Measurements from ENCODE around the gene CATSPERE. TPM values are rescaled to one million over a fixed set of nuclear protein-coding genes. Genes with fewer than 3 reads are reported as not detected.

The CATSPERE gene
- total RNA-seq, 1 donor from 2014 or later: 1.1 TPM

- peaks cover 5% of the 10 kb centered on the region for H3K4me1 Mint-ChIP-seq
- DNase-seq: no peak
- no peak overlapping the region for H3K27ac Mint-ChIP-seq
- no peaks in the 10 kb centered on the region for H3K9me3 Mint-ChIP-seq
- peaks cover 50% of the 10 kb centered on the region for H3K36me3 Mint-ChIP-seq (ENCODE audit: low read depth)
- ATAC-seq (ENCODE audit: low read depth): no peak
- POLR2A ChIA-PET: no interaction called here
- no peak overlapping the region for H3K4me3 Mint-ChIP-seq
- TF ChIP-seq CTCF (IDR thresholded peaks at IDR 0.05): no peak
- intact Hi-C loops (cut with micrococcal nuclease): no loop called here
- no peaks in the 10 kb centered on the region for H3K27me3 Mint-ChIP-seq
- CTCF ChIA-PET: no interaction called here
These were observed 29.9 kb upstream of the CATSPERE start for GRCh38 chr1:244431166-244431565.

- no peak for DNase-seq
- CTCF ChIA-PET: no interaction called here
- Mint-ChIP-seq H3K27me3 (no peaks in the 10 kb centered on the region), H3K36me3 (ENCODE audit: low read depth) (peaks cover 48% of the 10 kb centered on the region), H3K4me3 (no peak overlapping the region), H3K9me3 (no peaks in the 10 kb centered on the region), H3K4me1 (peaks cover 11% of the 10 kb centered on the region), H3K27ac (no peak overlapping the region)
- no peak for TF ChIP-seq CTCF (IDR thresholded peaks at IDR 0.05)
- POLR2A ChIA-PET: no interaction called here
- no peak for ATAC-seq (ENCODE audit: low read depth)
- intact Hi-C loops (cut with micrococcal nuclease): loop anchor here (2.0 kb wide), 1 partner anchor 15 kb away; the partner anchor contains the start of gene ADSS2
These were observed 25.4 kb upstream of the CATSPERE start for GRCh38 chr1:244435562-244436205.

GRCh38 chr1:244436336-244437085 lies 24.6 kb upstream of the CATSPERE start:
- Mint-ChIP-seq H3K36me3 (ENCODE audit: low read depth) (peaks cover 44% of the 10 kb centered on the region), H3K27ac (no peak overlapping the region), H3K4me1 (peaks cover 11% of the 10 kb centered on the region), H3K9me3 (no peaks in the 10 kb centered on the region), H3K27me3 (no peaks in the 10 kb centered on the region), H3K4me3 (no peak overlapping the region)
- intact Hi-C loops (cut with micrococcal nuclease): no loop called here
- DNase-seq (no peak), ATAC-seq (ENCODE audit: low read depth) (no peak)
- ChIA-PET CTCF (no interaction called here), POLR2A (no interaction called here)
- no peak for TF ChIP-seq CTCF (IDR thresholded peaks at IDR 0.05)

GRCh38 chr1:244437086-244437468 lies 24.0 kb upstream of the CATSPERE start:
- Mint-ChIP-seq H3K27me3 (no peaks in the 10 kb centered on the region), H3K27ac (no peak overlapping the region), H3K36me3 (ENCODE audit: low read depth) (peaks cover 39% of the 10 kb centered on the region), H3K4me1 (peaks cover 11% of the 10 kb centered on the region), H3K4me3 (no peak overlapping the region), H3K9me3 (no peaks in the 10 kb centered on the region)
- intact Hi-C loops (cut with micrococcal nuclease): no loop called here
- no peak for ATAC-seq (ENCODE audit: low read depth)
- CTCF ChIA-PET: no interaction called here
- no peak for DNase-seq
- POLR2A ChIA-PET: no interaction called here
- TF ChIP-seq CTCF (IDR thresholded peaks at IDR 0.05): no peak

- DNase-seq (no peak), ATAC-seq (ENCODE audit: low read depth) (no peak)
- TF ChIP-seq CTCF (IDR thresholded peaks at IDR 0.05): no peak
- Mint-ChIP-seq H3K36me3 (ENCODE audit: low read depth) (peaks cover 32% of the 10 kb centered on the region), H3K27ac (no peak overlapping the region), H3K4me1 (peaks cover 18% of the 10 kb centered on the region), H3K27me3 (no peaks in the 10 kb centered on the region), H3K4me3 (no peak overlapping the region), H3K9me3 (no peaks in the 10 kb centered on the region)
- CTCF ChIA-PET: no interaction called here
- POLR2A ChIA-PET: no interaction called here
- intact Hi-C loops (cut with micrococcal nuclease): no loop called here
These were observed 21.6 kb upstream of the CATSPERE start for GRCh38 chr1:244439391-244440032.

Data from activated B cell treated with CpG ODN at 0.5 μM for 24 hours (primary cell).